HG03520 (cell line): ENCODE results near the gene DDN.

ENCODE experiments used
- ATAC-seq: cut with Tn5 transposase; IDR thresholded peaks from one replicate; pipeline ENCODE4 v1.9.1; 2021; ENCODE audit warnings: mild to moderate bottlenecking, moderate library complexity; ENCODE audit not compliant: unreplicated experiment

The DDN gene

DNA sequence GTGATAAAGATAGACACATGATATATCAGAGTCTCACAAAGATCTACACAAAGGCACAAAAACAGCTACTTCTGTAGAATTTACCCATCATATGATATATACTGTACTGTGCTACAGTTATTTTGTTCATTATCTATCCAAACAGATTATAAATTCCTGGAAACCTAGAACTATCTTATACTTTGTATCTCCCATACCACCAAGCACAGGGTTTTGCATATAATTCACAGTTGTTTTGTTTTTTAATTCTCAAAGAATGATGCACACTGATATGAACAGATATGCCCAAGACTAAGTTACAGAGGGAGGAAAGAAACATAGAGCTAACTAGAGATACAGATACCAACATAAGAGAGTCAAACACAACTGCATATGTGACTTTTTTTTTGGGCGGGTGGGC is 16.0 kb upstream of the DDN start:
- no peak for ATAC-seq

DNA sequence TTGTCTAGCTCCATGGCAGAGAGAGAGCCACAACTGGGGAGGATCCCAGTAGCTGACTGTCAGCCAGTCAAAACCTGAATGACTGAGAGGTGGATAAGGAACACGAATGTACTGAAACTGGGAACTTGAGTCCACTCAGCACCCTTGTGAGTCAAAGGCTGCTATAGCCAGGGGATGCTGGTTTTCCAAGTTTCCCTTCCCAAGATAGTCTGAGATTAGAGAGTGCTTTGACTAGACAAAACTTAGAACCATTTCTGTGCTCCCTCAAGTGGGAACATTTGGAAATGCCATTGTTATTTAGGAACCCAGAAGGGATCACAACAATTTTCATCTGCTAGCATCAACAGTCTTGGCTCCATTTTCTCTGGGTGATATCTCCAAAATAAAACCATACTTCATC is 15.4 kb upstream of the DDN start:
- ATAC-seq, result no peak

DNA sequence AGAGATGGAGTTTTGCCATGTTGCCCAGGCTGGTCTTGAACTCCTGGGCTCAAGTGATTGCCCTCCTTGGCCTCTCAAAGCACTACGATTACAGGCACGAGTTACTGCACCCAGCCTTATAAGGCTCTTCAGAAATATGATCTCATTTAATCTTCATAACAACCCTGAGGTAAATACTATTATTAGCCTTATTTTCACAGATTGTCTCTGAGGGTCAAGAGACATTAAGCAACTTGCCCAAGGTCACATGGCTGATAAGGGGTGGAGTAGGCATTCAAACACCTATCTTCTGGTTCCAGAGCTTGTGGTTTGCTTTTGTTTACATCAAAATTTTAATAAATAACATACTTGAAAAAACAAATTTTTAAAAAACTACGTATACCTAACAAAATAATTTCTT is 14.3 kb upstream of the DDN start:
- ATAC-seq, result no peak

DNA sequence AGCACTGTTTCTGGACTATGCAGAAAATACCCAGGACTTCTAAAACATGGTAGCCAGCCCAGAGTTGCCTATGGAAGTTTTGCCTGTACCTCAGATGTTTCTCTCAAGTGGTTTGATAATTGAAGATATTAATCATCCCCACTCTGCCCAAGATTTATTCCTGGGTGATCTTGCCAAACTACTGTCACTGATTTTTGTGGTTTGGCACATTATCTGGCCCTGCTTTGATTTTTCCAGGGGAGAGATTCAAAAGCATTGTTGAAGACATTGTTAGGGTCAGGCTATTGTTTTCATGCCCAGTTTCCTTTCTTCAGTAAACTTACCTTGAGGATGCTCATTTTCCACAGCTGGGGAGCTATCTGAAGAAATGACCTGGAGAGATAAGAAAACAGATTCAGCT is 13.6 kb upstream of the DDN start:
- no peak for ATAC-seq

DNA sequence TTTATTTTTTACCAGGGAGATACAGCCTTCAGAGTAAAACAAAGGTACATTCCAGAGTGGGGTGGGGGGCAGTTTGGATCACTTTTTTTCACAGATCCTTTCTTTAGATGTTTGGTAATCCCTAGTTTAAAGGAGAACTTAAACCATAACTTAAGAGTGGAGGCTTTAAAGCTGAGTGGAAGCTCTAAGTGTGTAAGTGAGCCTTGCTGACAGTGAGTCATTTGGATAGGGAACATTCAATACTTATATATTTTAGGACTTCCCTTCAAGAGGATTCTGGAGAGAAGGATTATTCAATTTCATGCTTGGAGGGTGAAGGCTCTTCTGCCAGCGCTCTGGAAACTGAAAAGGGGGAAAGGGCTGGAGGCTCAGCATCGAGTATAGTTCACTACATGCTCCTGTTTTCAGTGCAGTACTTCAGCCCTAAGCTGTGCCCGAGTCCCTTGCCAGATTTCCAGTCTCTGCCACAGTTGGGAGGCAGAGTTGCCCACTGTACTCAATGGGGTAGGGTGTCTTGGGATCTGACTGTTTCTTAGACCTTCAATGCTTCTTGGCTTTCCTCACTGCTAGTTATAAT is 11.0 kb upstream of the DDN start:
- ATAC-seq, result no peak

DNA sequence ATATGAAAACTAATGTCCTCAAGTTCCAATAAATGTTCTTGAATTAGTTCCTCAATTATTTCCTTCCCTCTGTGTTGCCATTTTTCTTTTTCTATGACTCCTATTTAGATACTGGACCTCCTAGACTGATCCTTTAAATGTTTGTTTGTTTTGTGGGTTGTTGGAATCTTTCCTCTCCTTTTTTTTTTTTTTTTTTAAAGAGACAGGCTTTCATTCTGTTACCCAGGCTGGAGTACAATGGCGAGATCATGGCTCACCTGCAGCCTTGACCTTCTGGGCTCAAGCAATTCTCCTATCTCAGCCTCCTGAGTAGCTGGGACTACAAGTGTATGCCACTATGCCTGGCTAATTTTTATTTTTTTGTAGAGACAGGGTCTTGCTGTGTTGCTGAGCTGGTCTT is 9.8 kb upstream of the DDN start:
- no peak for ATAC-seq

DNA sequence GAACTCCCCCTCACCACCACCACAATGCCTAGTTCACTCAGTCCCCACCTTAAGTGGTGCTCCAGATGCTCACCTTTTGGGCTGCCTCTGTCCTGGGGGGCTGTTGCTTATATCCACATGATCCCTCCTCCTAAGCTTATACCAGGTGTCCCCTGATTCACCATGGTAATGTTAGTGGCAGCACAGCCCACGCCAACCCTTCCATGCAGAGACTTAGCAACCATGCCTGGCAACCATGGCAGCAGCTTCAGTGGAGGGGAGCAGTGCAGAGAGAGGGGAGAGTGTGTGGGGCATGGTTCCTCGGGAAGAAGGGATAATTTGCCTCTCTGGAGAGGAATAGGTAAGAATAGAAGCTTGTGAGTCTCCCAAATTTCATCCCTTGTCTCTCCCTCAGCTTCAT is 1.2 kb upstream of the DDN start:
- no peak for ATAC-seq

DNA sequence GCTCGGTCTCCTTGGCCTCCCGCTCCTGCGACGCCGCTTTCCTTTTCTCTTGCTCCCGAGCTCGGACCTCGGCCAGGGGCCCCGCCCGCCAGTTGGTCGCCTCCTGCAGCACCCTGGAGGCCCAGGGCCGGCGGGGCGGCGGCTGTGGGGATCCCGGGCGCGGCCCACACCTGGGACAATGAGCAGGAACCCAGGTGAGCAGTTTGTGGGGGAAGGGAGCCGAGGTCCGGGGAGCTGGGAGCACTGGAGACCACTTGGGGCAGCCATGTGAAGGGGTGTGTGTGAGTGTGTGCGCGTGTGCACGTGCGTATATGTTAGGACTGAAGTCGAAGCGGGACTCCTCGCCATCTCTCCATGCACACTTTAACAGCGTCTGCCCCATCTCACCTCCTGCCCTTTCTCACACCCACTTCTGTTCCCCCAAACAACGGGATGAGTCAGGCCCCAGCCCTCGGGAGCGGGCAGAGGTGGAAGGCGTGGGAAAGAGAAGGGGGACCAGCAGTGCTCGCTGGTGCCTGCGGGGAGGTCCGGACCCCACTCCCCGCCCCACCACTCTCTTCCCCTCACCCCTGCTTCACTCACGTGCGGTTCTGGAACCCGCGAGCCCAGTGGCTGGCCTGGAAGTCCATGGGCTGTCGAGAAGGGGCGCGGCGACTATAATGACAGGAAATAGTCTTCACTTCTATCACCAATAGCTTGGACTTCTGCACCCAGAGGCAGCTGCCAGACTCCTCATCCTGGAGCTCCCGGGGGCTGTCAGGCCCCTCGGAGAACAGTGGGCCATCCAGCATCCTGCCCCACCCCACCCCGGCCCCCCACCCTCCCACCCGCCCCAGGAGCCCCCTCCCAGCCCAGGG is 450 bp downstream of the DDN start:
- no peak for ATAC-seq

DNA sequence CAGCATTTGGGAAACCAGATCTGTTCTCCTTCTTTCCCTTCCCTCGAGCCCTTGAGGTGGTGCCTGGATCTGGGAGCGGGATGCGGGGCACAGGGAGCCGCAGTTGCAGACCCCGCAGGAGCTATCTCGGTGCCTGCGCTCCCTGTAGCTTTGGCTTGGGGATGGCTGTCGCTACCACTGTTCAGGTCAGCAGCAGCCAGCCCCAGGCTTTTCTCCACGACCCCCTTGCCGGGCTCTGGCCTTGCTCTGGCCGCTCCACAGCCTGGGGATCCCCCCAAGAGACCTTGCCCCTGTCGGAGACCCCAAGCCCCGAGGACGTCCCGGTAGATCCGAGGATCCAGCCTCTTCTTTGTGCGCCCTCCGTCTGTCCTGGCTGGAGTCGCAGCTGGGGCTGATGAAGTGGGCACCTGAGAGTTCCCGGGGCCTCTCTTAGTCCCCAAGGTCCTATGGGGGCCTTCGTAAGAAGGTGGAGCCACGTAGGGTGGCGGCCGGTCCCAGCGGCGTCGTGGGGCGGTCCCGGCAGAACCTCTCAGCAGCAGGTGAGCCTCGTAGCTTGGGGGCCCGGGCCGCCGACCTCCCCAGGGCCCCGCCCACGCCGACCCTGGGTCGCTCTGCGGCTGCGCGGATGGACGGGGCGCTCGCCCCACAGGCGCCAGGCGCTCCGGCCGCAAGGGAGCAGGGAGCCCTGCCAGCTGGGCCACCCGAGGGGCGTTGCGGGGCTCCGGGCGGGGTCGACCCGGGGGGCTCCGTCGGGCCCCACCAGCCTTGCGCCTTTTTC is 1.3 kb downstream of the DDN start:
- no peak for ATAC-seq

DNA sequence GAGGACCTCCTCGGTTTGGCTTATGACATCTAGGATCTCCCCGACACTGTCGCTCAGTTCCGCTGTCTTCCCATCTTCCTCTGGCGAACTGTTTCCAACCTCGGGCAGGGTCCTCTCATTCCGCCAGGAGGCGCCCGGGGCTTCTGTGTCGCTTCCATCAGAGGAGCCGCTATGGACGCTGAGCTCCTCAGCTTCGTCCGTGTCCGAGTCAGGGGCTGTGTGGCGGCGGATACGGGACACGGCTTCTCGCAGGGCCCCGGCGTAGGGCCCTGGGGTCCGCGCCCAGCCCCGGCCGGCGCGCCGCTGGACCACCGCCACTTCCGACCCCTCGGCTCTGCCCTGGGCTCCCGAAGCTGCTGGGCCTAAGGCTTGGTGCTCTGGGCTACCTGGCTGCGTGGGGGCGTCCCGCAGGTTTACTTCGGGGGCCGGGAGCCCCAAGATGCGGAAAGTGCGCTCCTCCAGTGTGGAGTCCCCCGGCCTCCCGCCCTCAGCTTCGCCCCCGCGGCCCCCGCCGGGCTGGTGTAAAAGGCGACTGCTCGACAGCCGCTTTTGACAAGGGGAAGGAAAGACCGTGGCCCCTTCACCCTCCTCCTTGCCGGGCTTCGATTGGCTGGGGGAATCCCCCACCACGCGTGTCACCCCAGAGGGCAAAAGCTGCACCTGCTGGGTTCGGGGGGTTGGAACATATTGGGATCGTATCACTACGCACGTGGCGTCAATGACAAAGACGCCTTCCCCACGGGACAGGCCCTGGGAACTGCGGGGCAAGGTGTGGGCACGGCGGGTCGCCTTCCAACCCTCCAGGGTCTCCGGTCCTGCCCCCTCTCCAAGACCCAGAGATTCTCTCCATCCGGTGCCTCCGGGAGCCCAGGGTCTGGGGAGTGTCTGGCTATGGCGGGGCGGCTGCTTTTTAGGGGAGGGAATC is 2.1 kb downstream of the DDN start:
- ATAC-seq, result no peak

DNA sequence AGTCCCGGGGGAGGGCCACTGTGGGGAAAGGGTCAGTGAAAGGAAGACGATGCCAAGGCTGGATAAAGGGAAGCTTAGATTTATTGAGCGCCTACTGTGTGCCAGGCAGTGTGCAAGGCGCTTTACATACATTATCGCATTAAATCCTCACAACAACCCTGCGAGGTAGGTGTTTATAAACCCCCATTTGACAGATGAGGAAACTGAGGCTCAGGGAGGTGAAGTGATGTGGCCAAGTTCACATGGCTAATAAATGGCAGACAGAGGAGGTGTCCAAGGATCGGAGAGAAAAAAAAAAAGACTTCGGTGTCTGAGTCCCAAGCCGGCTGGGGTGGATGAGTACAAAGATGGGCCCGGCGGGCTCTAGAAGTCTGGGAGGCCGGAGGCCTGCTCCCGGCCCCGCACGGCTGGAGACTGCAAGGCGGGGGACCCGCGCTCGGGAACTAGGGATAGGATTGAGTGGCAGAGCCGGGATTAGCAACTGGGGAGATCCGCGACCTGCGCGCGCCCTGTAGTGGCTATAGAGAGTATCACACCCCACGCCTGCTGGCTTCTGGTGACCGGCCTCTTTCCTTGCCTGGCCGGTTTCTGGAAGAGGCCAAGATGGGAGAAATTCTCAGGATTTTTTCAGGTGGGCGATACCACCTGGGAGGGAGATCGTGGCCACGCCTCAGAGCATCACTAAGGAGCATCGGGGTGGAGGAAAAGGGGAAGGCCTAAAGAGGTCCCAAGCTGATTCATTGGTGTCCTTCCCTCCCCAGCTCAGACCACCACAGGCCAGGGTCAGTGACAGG is 3.9 kb downstream of the DDN start:
- no peak for ATAC-seq

DNA sequence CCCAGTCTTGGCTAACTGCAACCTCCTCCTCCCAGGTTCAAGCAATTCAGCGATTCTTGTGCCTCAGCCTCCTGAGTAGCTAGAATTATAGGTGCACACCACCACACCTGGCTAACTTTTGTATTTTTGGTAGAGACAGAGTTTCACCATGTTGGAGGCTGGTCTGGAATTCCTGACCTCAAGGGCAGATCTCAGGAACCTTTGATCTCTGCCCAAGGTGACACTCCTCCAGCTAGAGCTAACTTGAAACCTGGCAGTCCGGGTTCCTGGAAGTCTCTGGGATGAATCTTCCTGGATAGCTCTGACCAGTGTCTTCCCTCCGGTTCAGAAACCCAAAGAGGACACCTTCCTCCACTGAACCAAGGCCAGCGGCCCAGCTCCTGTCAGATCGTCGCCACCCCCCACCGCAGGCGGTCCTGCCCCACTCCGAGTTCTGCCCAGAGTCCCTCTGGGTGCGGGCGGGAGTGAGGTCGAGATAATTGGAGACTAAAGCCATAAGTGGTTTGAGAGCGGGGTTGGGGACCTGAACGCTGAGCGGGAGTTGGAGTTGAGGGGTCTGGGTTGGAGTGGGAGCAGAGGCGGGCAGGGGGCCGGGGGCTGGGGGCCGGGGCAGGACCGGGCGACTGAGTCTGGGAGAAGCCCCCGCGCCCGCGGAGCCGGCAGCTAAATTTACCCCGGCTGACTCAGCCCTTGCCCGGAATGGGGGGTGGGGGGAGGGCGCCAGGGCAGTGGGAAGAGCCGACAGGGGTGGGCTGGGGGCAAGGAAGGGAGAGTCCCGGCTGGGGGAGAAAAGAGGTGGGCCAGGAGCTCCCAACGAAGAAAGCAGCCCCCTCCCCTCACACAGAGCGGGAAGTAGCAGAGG is 4.7 kb downstream of the DDN start:
- ATAC-seq, result no peak

DNA sequence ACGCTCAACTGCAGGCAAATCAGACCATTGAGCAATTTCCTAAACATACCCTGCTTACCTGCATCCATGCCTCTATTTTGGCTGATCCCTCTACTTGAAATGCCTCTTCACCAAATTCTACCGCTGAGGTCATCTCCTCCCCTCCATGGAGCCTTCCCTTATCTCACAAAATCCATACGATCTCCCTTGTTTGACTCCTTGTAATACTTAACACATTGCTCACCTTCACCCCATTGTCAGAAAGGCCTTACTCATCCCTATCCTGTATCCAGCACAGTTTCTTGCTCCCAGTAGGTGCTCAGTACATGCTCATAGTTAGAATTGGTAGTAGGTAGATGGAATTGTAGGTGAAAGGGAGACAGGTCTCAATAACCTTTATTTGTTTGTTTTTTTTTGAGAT is 5.4 kb downstream of the DDN start:
- ATAC-seq, result no peak

DNA sequence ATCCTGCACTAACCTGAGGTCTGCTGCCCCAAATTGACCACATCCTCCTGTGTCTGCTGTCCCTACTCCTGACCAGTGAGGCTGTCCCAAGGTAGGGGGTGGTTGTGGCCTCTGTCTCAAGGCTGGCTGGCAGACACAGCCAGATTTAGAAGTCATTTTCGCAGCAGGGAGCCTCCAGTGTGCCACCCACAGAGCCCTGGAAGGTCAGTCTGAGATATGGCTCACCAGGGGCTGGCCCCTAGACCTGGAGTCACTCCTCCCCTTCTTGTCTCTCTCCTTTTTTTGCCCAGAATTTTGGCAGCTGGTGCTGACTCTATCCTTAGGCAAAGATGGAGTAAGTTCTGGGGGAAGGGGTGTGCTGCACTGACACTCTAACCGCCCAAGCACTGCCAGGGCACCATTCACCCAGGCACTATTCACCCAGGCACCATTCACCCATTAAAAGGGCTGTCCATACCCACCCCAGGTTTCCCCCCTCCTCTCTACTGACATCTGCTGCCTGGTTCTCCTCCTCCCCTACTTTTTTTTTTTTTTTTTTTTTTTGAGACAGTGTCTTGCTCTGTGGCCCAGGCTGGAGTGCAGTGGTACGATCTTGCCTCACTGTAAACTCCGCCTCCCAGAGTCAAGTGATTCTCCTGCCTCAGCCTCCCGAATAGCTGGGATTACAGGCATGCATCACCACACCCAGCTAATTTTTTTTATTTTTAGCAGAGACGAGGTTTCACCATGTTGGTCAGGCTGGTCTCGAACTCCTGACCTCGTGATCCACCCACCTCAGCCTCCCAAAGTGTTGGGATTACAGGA is 7.7 kb downstream of the DDN start:
- no peak for ATAC-seq

DNA sequence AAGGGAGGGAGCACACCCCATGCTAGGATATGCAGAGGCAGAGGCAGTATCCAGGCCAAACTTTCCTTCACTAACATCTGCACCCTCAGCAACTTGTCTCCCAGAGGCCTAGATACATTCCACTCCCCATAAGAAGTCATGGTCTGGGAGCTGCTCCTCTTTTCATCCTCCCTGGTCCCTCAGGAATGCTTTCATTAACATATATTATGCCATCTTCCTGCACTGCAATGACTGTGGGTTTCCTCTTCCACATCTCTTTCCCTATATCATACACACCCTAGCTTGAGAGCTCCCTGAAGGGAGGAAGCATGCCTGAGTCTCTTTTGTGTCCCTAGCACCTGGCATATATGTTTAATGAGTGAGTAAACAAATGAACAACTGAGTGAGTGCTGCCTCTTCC is 8.6 kb downstream of the DDN start:
- ATAC-seq, result no peak

DNA sequence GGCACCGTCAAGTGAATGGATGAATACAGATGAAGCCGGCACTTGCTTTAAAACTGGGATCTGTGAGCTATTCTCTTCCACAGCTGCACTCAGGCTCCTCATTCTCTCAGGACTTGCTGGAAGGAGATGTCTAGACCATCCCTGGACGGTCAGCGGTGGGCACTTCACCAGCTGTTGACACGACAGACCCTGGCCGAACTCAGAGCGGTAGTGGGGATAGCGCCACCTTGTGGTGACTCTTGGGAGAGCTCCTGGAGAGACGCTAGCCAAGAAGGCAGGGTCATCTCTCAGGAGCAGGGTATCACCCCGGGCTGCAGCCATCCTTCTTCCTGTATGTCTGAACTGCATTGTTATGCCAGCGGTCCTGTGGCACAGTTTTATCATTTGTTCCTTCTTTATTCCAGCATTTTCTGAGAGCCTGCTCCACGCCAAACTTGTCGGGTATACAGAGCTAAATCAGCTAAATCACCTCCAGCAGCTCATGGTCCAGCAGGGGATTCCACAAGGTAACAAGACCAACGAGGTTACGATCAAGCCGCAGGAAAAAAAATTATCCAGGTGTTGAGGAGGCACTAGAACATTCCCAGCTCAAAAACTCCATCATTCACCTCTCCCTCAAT is 11.0 kb downstream of the DDN start:
- ATAC-seq, result no peak

DNA sequence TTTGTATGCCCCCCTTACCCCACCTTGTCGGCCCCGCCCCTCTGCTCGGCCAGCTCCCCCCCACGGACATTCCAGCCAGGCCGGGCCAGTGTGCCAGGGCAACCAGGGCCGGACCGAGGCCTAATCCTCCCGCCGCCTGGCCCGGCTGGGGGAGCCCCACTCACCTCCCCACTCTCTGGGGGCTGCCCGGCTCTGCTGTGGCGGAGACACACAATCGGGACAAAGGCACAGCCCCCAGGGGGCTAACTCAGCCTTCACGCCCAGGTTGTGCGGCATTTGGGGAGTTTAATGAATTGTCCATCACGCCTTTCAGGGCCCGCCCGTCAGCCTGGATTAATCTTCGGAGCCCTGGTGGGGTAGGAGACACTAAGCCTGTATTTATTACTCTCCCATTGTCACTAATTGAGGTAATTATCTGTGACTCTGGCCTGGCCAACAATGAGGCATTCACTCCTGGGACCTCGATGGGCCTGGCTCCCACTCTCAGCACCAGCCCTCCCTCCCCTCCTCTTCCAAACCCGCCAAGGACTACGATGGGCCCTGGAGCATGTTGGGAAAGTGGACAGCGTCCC is 12.4 kb downstream of the DDN start:
- ATAC-seq, result no peak

DNA sequence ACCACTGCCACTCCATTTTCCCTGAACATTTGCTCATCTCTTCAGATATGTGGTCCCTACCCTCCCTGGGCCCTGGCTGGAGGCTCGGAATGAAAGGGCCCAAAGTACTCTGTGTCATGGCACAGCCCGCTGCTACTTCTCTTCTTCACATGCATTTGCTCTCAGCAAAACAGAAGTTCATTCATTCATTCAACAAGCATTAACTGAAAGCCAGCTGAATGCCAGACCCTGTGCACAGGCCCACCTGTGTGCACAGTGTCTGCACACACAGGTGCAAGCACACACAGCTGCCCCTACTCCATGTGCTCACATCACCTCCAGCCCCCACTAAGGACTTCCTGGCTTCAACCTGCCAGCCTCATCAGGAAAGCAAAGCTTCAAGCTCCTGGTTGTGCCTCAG is 13.3 kb downstream of the DDN start:
- no peak for ATAC-seq
